Breast epithelium (tissue), 3 donors: ENCODE data around the gene RASA4.
"Not testable (repeated sequence)": the region's sequence is repeated elsewhere in the genome, so short reads cannot be mapped to it uniquely, and the experiment has no call there.

Source experiments
- CTCF ChIP-seq, 3 donors: fragments of 450-650 bp; IDR thresholded peaks; one replicate each; pipeline ENCODE4 v1.5.1; 2016 to 2017; ENCODE audit warnings: antibody characterized with exemption in 3 of 3, mild to moderate bottlenecking in 3 of 3, moderate library complexity in 3 of 3
- POLR2A ChIP-seq: fragments of 450-650 bp; IDR thresholded peaks from one replicate; pipeline ENCODE4 v1.6.1; 2016; ENCODE audit warnings: antibody characterized with exemption, mild to moderate bottlenecking, moderate library complexity
- POLR2AphosphoS5 ChIP-seq, 3 donors: sonication (generic); formaldehyde crosslinking; IDR thresholded peaks; one replicate each; pipeline ENCODE4 v1.6.1; 2017; ENCODE audit warnings: antibody characterized with exemption in 3 of 3

GRCh38 chr7:102535062-102535615 is 81.4 kb downstream of the RASA4 start:
- not testable (repeated sequence) for TF ChIP-seq CTCF (IDR thresholded peaks at IDR 0.05); POLR2A; POLR2AphosphoS5 (IDR thresholded peaks at IDR 0.05)
